SJSA1 (cell line): ENCODE measurements around the gene RAB10. TPM values are rescaled to one million over a fixed set of nuclear protein-coding genes. Genes with fewer than 3 reads are reported as not detected.
A peak's percentile ranks its signal among the peaks of the same experiment; 100 is the strongest.
"Not testable (repeated sequence)": the region's sequence is repeated elsewhere in the genome, so short reads cannot be mapped to it uniquely, and the experiment has no call there.

Source experiments
- DNase-seq, 2 experiments: peaks; one replicate each; pipeline ENCODE4 v3.0.0-alpha.2; 2015 to 2020; ENCODE audit warnings: low spot score in 2 of 2, low read depth in 1 of 2
- H3K27ac ChIP-seq: fragments of 250-450 bp; sonication (Bioruptor Pico); 2 replicates; pipeline ENCODE4 v1.5.1; 2020; ENCODE audit warnings: mild to moderate bottlenecking, moderate library complexity
- H3K27me3 ChIP-seq: fragments of 250-450 bp; sonication (Bioruptor Pico); replicated peaks from 2 replicates; pipeline ENCODE4 v1.5.1; 2020; ENCODE audit warnings: mild to moderate bottlenecking, moderate library complexity
- H3K36me3 ChIP-seq: fragments of 250-450 bp; sonication (Bioruptor Pico); 2 replicates; pipeline ENCODE4 v1.5.1; 2020; ENCODE audit warnings: mild to moderate bottlenecking
- H3K4me1 ChIP-seq: fragments of 250-450 bp; sonication (Bioruptor Pico); replicated peaks from 2 replicates; pipeline ENCODE4 v1.6.1; 2021; ENCODE audit warnings: mild to moderate bottlenecking
- H3K4me3 ChIP-seq: fragments of 250-450 bp; sonication (Bioruptor Pico); 2 replicates; pipeline ENCODE4 v1.5.1; 2020; ENCODE audit warnings: mild to moderate bottlenecking
- H3K9me3 ChIP-seq: fragments of 250-450 bp; sonication (Bioruptor Pico); replicated peaks from 2 replicates; pipeline ENCODE4 v1.5.1; 2020; ENCODE audit warnings: mild to moderate bottlenecking
- total RNA-seq: library from RNA; depleted of rRNA; stranded (reverse); fragments of >200 nt; shearing (Covaris generic); gene quantifications from 2 replicates; pipeline ENCODE4 v1.2.3, GENCODE V29; 2014; rRNA removed

The RAB10 gene
- 92.7 and 186 TPM in 2 replicates for total RNA-seq

- Histone ChIP-seq H3K36me3 (peaks cover 30% of the 10 kb centered on the region), H3K9me3 (no peaks in the 10 kb centered on the region), H3K4me1 (peaks cover 23% of the 10 kb centered on the region), H3K27me3 (no peaks in the 10 kb centered on the region), H3K27ac (peak within 1 kb of the TSS; percentile 70), H3K4me3 (peak within 1 kb of the TSS; percentile 81)
- DNase-seq: peak; percentile 99 to 100
These were observed at the start of gene RAB10 for GRCh38 chr2:26033818-26034636. TSS of gene RAB10 (plus strand) at chr2:26034084. CDS start at chr2:26034609, 525 bp downstream.

GRCh38 chr2:25988134-25988533, 45.8 kb upstream of the RAB10 start:
- no peak for DNase-seq
- no peak overlapping the region for H3K27ac ChIP-seq
- 0 out of 2 replicates have a peak, but pooled peaks cover 3% of the 10 kb centered on the region for H3K4me1 ChIP-seq
- H3K36me3 ChIP-seq: no peaks in the 10 kb centered on the region
- no peak overlapping the region for H3K4me3 ChIP-seq
- H3K9me3 ChIP-seq: no peaks in the 10 kb centered on the region
- no peaks in the 10 kb centered on the region for H3K27me3 ChIP-seq

- H3K4me3 ChIP-seq: no peak overlapping the region
- no peaks in the 10 kb centered on the region for H3K36me3 ChIP-seq
- no peaks in the 10 kb centered on the region for H3K9me3 ChIP-seq
- no peak for DNase-seq
- no peak overlapping the region for H3K27ac ChIP-seq
- H3K27me3 ChIP-seq: no peaks in the 10 kb centered on the region
- 0 out of 2 replicates have a peak, but pooled peaks cover 3% of the 10 kb centered on the region for H3K4me1 ChIP-seq
These were observed 44.7 kb upstream of the RAB10 start for GRCh38 chr2:25989154-25989553.

- H3K4me1 ChIP-seq: 0 out of 2 replicates have a peak, but pooled peaks cover 3% of the 10 kb centered on the region
- no peaks in the 10 kb centered on the region for H3K36me3 ChIP-seq
- no peaks in the 10 kb centered on the region for H3K27me3 ChIP-seq
- DNase-seq: no peak
- no peaks in the 10 kb centered on the region for H3K9me3 ChIP-seq
- no peak overlapping the region for H3K27ac ChIP-seq
- H3K4me3 ChIP-seq: no peak overlapping the region
These were observed 41.9 kb upstream of the RAB10 start for GRCh38 chr2:25991965-25992364.

- DNase-seq: no peak
- no peak overlapping the region for H3K4me3 ChIP-seq
- H3K4me1 ChIP-seq: peaks cover 5% of the 10 kb centered on the region
- no peak overlapping the region for H3K27ac ChIP-seq
- H3K36me3 ChIP-seq: no peaks in the 10 kb centered on the region
- no peaks in the 10 kb centered on the region for H3K9me3 ChIP-seq
- no peaks in the 10 kb centered on the region for H3K27me3 ChIP-seq
These were observed 41.3 kb upstream of the RAB10 start for GRCh38 chr2:25992556-25992955.

GRCh38 chr2:25993049-25993448, 40.8 kb upstream of the RAB10 start:
- no peak for DNase-seq
- peaks cover 8% of the 10 kb centered on the region for H3K4me1 ChIP-seq

GRCh38 chr2:25994509-25994908, 39.4 kb upstream of the RAB10 start:
- DNase-seq: no peak
- Histone ChIP-seq H3K4me1 (peaks cover 8% of the 10 kb centered on the region), H3K4me3 (no peak overlapping the region), H3K27ac (no peak overlapping the region), H3K27me3 (no peaks in the 10 kb centered on the region), H3K36me3 (no peaks in the 10 kb centered on the region), H3K9me3 (no peaks in the 10 kb centered on the region)

More at GRCh38 chr2:25993049-25993448, 40.8 kb upstream of the RAB10 start:
- no peak overlapping the region for H3K27ac ChIP-seq
- H3K36me3 ChIP-seq: no peaks in the 10 kb centered on the region
- H3K27me3 ChIP-seq: no peaks in the 10 kb centered on the region
- no peak overlapping the region for H3K4me3 ChIP-seq
- no peaks in the 10 kb centered on the region for H3K9me3 ChIP-seq

GRCh38 chr2:25996844-25997243, 37.0 kb upstream of the RAB10 start:
- Histone ChIP-seq H3K4me1 (peaks cover 5% of the 10 kb centered on the region), H3K36me3 (no peaks in the 10 kb centered on the region)
- no peak for DNase-seq

GRCh38 chr2:25998816-25999383, 35.0 kb upstream of the RAB10 start:
- DNase-seq, H3K4me1 ChIP-seq, H3K27ac ChIP-seq, H3K36me3 ChIP-seq, H3K4me3 ChIP-seq, H3K9me3 ChIP-seq, H3K27me3 ChIP-seq: not testable (repeated sequence)

More at GRCh38 chr2:25996844-25997243, 37.0 kb upstream of the RAB10 start:
- Histone ChIP-seq H3K9me3 (no peaks in the 10 kb centered on the region), H3K27ac (no peak overlapping the region), H3K4me3 (no peak overlapping the region), H3K27me3 (no peaks in the 10 kb centered on the region)

GRCh38 chr2:25999406-25999805, 34.5 kb upstream of the RAB10 start:
- DNase-seq, H3K9me3 ChIP-seq, H3K36me3 ChIP-seq, H3K27me3 ChIP-seq, H3K4me3 ChIP-seq, H3K27ac ChIP-seq, H3K4me1 ChIP-seq: not testable (repeated sequence)

GRCh38 chr2:26000561-26001082, 33.3 kb upstream of the RAB10 start:
- no peaks in the 10 kb centered on the region for H3K36me3 ChIP-seq
- DNase-seq: no peak
- H3K4me3 ChIP-seq: no peak overlapping the region
- no peak overlapping the region for H3K27ac ChIP-seq
- H3K9me3 ChIP-seq: no peaks in the 10 kb centered on the region
- no peaks in the 10 kb centered on the region for H3K27me3 ChIP-seq
- H3K4me1 ChIP-seq: peaks cover 5% of the 10 kb centered on the region

- peaks cover 5% of the 10 kb centered on the region for H3K4me1 ChIP-seq
- H3K36me3 ChIP-seq: no peaks in the 10 kb centered on the region
- no peaks in the 10 kb centered on the region for H3K9me3 ChIP-seq
- no peak for DNase-seq
- no peak overlapping the region for H3K27ac ChIP-seq
- no peaks in the 10 kb centered on the region for H3K27me3 ChIP-seq
- H3K4me3 ChIP-seq: no peak overlapping the region
These were observed 32.0 kb upstream of the RAB10 start for GRCh38 chr2:26001743-26002351.

- Histone ChIP-seq H3K27ac (no peak overlapping the region), H3K4me3 (no peak overlapping the region), H3K36me3 (no peaks in the 10 kb centered on the region), H3K9me3 (no peaks in the 10 kb centered on the region), H3K4me1 (peaks cover 1% of the 10 kb centered on the region; the same call in 1 of the 2 replicates), H3K27me3 (no peaks in the 10 kb centered on the region)
- DNase-seq: no peak
These were observed 31.1 kb upstream of the RAB10 start for GRCh38 chr2:26002632-26003310.
